Measurements from ENCODE around the gene DISC1.

DISC1 gene

GRCh38 chr1:231792634-231793033 is 166.0 kb downstream of the DISC1 start:
- H3K27ac ChIP-seq (ENCODE audit: low read depth, low read length, poor library complexity, severe bottlenecking), result no peak overlapping the region
- no peaks in the 10 kb centered on the region for H3K9me2 ChIP-seq (ENCODE audit: low read depth, low read length)
- no peak overlapping the region for H3K4me2 ChIP-seq (ENCODE audit: low read length)
- TF ChIP-seq CTCF (IDR thresholded peaks at IDR 0.05; ENCODE audit: low read length), result no peak
- TF ChIP-seq EZH2 (IDR thresholded peaks at IDR 0.05; ENCODE audit: borderline replicate concordance, low read length), result no peak
- no peaks in the 10 kb centered on the region for H3K27me3 ChIP-seq (ENCODE audit: insufficient read depth, low read length)
- H3F3A ChIP-seq (ENCODE audit: insufficient read depth, low read length), result no peaks in the 10 kb centered on the region
- no peak overlapping the region for H2AFZ ChIP-seq (ENCODE audit: low read length)
- H4K20me1 ChIP-seq (ENCODE audit: insufficient read depth, low read length), result no peaks in the 10 kb centered on the region
- H3K4me1 ChIP-seq (ENCODE audit: insufficient read depth, low read length, severe bottlenecking), result no peaks in the 10 kb centered on the region
- no peak overlapping the region for H3K4me3 ChIP-seq (ENCODE audit: low read depth, low read length, poor library complexity, severe bottlenecking)
- H3K79me2 ChIP-seq (ENCODE audit: insufficient read depth, low read length), result no peaks in the 10 kb centered on the region
- no peaks in the 10 kb centered on the region for H3K9me3 ChIP-seq (ENCODE audit: low read length)
- H3K9ac ChIP-seq (ENCODE audit: low read length), result no peak overlapping the region
- no peaks in the 10 kb centered on the region for H3K36me3 ChIP-seq (ENCODE audit: insufficient read depth, low read length)

GRCh38 chr1:231793893-231794292 is 167.3 kb downstream of the DISC1 start:
- no peaks in the 10 kb centered on the region for H3K36me3 ChIP-seq (ENCODE audit: insufficient read depth, low read length)
- H3K27ac ChIP-seq (ENCODE audit: low read depth, low read length, poor library complexity, severe bottlenecking), result no peak overlapping the region
- no peak overlapping the region for H3K9ac ChIP-seq (ENCODE audit: low read length)
- TF ChIP-seq EZH2 (IDR thresholded peaks at IDR 0.05; ENCODE audit: borderline replicate concordance, low read length) (no peak), CTCF (IDR thresholded peaks at IDR 0.05; ENCODE audit: low read length) (no peak)
- no peak overlapping the region for H3K4me3 ChIP-seq (ENCODE audit: low read depth, low read length, poor library complexity, severe bottlenecking)
- no peaks in the 10 kb centered on the region for H4K20me1 ChIP-seq (ENCODE audit: insufficient read depth, low read length)
- H3K79me2 ChIP-seq (ENCODE audit: insufficient read depth, low read length), result no peaks in the 10 kb centered on the region
- no peak overlapping the region for H3K4me2 ChIP-seq (ENCODE audit: low read length)
- no peak overlapping the region for H2AFZ ChIP-seq (ENCODE audit: low read length)
- no peaks in the 10 kb centered on the region for H3F3A ChIP-seq (ENCODE audit: insufficient read depth, low read length)
- no peaks in the 10 kb centered on the region for H3K27me3 ChIP-seq (ENCODE audit: insufficient read depth, low read length)
- no peaks in the 10 kb centered on the region for H3K9me3 ChIP-seq (ENCODE audit: low read length)
- H3K4me1 ChIP-seq (ENCODE audit: insufficient read depth, low read length, severe bottlenecking), result no peaks in the 10 kb centered on the region
- no peaks in the 10 kb centered on the region for H3K9me2 ChIP-seq (ENCODE audit: low read depth, low read length)

- TF ChIP-seq EZH2 (IDR thresholded peaks at IDR 0.05; ENCODE audit: borderline replicate concordance, low read length) (no peak), CTCF (IDR thresholded peaks at IDR 0.05; ENCODE audit: low read length) (no peak)
- no peak overlapping the region for H2AFZ ChIP-seq (ENCODE audit: low read length)
- no peaks in the 10 kb centered on the region for H3K27me3 ChIP-seq (ENCODE audit: insufficient read depth, low read length)
- no peaks in the 10 kb centered on the region for H3K9me3 ChIP-seq (ENCODE audit: low read length)
- no peaks in the 10 kb centered on the region for H4K20me1 ChIP-seq (ENCODE audit: insufficient read depth, low read length)
- no peaks in the 10 kb centered on the region for H3K9me2 ChIP-seq (ENCODE audit: low read depth, low read length)
- no peak overlapping the region for H3K4me3 ChIP-seq (ENCODE audit: low read depth, low read length, poor library complexity, severe bottlenecking)
- H3K79me2 ChIP-seq (ENCODE audit: insufficient read depth, low read length), result no peaks in the 10 kb centered on the region
- no peaks in the 10 kb centered on the region for H3K36me3 ChIP-seq (ENCODE audit: insufficient read depth, low read length)
- no peaks in the 10 kb centered on the region for H3K4me1 ChIP-seq (ENCODE audit: insufficient read depth, low read length, severe bottlenecking)
- H3F3A ChIP-seq (ENCODE audit: insufficient read depth, low read length), result no peaks in the 10 kb centered on the region
- no peak overlapping the region for H3K27ac ChIP-seq (ENCODE audit: low read depth, low read length, poor library complexity, severe bottlenecking)
- H3K4me2 ChIP-seq (ENCODE audit: low read length), result no peak overlapping the region
- no peak overlapping the region for H3K9ac ChIP-seq (ENCODE audit: low read length)
These were observed 169.6 kb downstream of the DISC1 start for GRCh38 chr1:231796141-231796540.

Data from OCI-LY1 (cell line).